CD4-positive, alpha-beta T cell (primary cell): ENCODE measurements around the gene ZNF317. TPM values are rescaled to one million over a fixed set of nuclear protein-coding genes. Genes with fewer than 3 reads are reported as not detected.

ENCODE experiments used
- ATAC-seq: fragments of 200-7000 bp; cut with Tn5 transposase; one replicate; pipeline ENCODE4 v1.10.0; 2022; ENCODE audit warnings: mild to moderate bottlenecking; ENCODE audit not compliant: poor library complexity
- CTCF ChIA-PET: fragments of 350-600 bp; sonication (Branson Sonifier 250); formaldehyde crosslinking; loops from one replicate; lab custom pipeline; 2021; ENCODE audit warnings: antibody characterized with exemption, inconsistent platforms; lab: Charles Lee
- POLR2A ChIA-PET: fragments of 350-600 bp; sonication (Branson Sonifier 250); formaldehyde crosslinking; loops from one replicate; lab custom pipeline; 2021; ENCODE audit warnings: antibody characterized with exemption, inconsistent platforms; lab: Charles Lee
- DNase-seq, 14 experiments: peaks; one replicate each; pipeline ENCODE4 v3.0.0-alpha.2; 2013 to 2020; ENCODE audit warnings: mixed read lengths in 2 of 14
- H3K27ac ChIP-seq, 2 donors: one replicate each; pipeline versions ENCODE4 v1.5.1 to v1.7.0; 2013; ENCODE audit warnings: low read length in 2 of 2, low read depth in 1 of 2, mild to moderate bottlenecking in 1 of 2
- H3K27me3 ChIP-seq, 2 experiments: 1 replicate in 1 of 2; 2 replicates in 1 of 2; pipeline versions ENCODE4 v1.6.1 to v1.7.0; 2013; ENCODE audit warnings: low read length in 2 of 2, control low read depth in 1 of 2, mild to moderate bottlenecking in 1 of 2, moderate library complexity in 1 of 2; ENCODE audit not compliant: insufficient read depth in 2 of 2, control insufficient read depth in 1 of 2
- H3K36me3 ChIP-seq: one replicate; pipeline ENCODE4 v1.6.1; 2013; ENCODE audit warnings: low read length, control low read depth; ENCODE audit not compliant: insufficient read depth
- H3K4me1 ChIP-seq: one replicate; pipeline ENCODE4 v1.6.1; 2013; ENCODE audit warnings: low read length, control low read depth; ENCODE audit not compliant: insufficient read depth
- H3K4me3 ChIP-seq: one replicate; pipeline ENCODE4 v1.5.1; 2013; ENCODE audit warnings: mild to moderate bottlenecking, low read length, moderate library complexity
- H3K9me3 ChIP-seq, 2 experiments: 1 replicate in 1 of 2; 2 replicates in 1 of 2; pipeline versions ENCODE4 v1.6.1 to v1.7.0; 2013; ENCODE audit warnings: low read length in 2 of 2, mild to moderate bottlenecking in 2 of 2, control low read depth in 1 of 2, moderate library complexity in 1 of 2; ENCODE audit not compliant: control insufficient read depth in 1 of 2, insufficient read depth in 1 of 2
- H3K27ac Mint-ChIP-seq: one replicate; pipeline ENCODE4 v1.8.0; 2020; ENCODE audit warnings: mixed read lengths
- H3K27me3 Mint-ChIP-seq: one replicate; pipeline ENCODE4 v1.8.0; 2021; ENCODE audit warnings: mixed read lengths
- H3K36me3 Mint-ChIP-seq: one replicate; pipeline ENCODE4 v1.8.0; 2021; ENCODE audit warnings: low read depth, mixed read lengths
- H3K4me1 Mint-ChIP-seq: one replicate; pipeline ENCODE4 v1.8.0; 2021; ENCODE audit warnings: low read depth, mixed read lengths
- H3K4me3 Mint-ChIP-seq: one replicate; pipeline ENCODE4 v1.8.0; 2020; ENCODE audit warnings: mild to moderate bottlenecking, mixed read lengths
- H3K9me3 Mint-ChIP-seq: one replicate; pipeline ENCODE4 v1.8.0; 2020; ENCODE audit warnings: mixed read lengths
- intact Hi-C, 2 experiments: fragments of 100-400 bp; cut with DNase I in 1 of 2; cut with micrococcal nuclease in 1 of 2; formaldehyde crosslinking; loops; one replicate each; pipeline versions ENCODE4 v1.15.1 to v1.9.0; 2023 to 2025; cut with DNase I, micrococcal nuclease
- total RNA-seq, 174 experiments: library from RNA in 2 of 174; stranded (reverse) in 2 of 174; gene quantifications; one replicate each; pipeline ENCODE4 v1.2.3 and lab custom pipeline; 2021 to 2026
- TF ChIP-seq, protein P1 (sequence below): fragments of 200-600 bp; IDR thresholded peaks from one replicate; pipeline ENCODE4 v1.8.0; 2022; ENCODE audit warnings: antibody characterized with exemption, mild to moderate bottlenecking

The ZNF317 gene
- total RNA-seq, 2 experiments from 2014 or later = 110 TPM

DNA sequence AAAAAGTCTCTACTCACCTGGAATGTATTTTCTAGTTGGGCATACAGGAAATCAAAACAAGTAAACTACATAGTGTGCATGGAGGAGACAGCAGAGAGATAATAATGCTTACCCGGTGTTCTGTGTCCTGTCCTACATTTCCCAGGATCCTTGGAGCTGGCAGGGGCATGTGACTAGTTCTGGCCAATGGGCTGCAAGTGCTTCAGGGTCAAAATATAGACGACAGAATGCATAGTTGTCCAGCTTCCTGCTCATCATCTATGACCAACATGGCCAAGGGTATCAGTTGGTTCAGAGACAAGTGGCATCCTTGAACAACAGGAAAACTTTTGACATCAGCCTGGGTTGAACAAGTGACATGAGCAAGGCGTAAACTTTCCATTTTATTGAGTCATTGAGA lies 8.5 kb downstream of the ZNF317 start:
- peaks cover 77% of the 10 kb centered on the region for H3K4me1 Mint-ChIP-seq
- intact Hi-C loops = loop anchor here (10.0 kb wide), 2 partner anchors 286 to 314 kb away; partner anchors contain the start of genes MBD3L1 (in 1 of the 2), ZNF266 (in 1 of the 2) and ZNF558 (in 1 of the 2)
- no peak overlapping the region for H3K4me3 Mint-ChIP-seq
- Histone ChIP-seq H3K27me3 (no peaks in the 10 kb centered on the region), H3K36me3 (peaks cover 22% of the 10 kb centered on the region), H3K27ac (no peak overlapping the region), H3K9me3 (peaks cover 13 to 25% of the 10 kb centered on the region in 2 experiments), H3K4me1 (peaks cover 25% of the 10 kb centered on the region), H3K4me3 (no peak overlapping the region)
- POLR2A ChIA-PET = no interaction called here
- CTCF ChIA-PET = no interaction called here
- no peaks in the 10 kb centered on the region for H3K27me3 Mint-ChIP-seq
- TF ChIP-seq, protein P1, sequence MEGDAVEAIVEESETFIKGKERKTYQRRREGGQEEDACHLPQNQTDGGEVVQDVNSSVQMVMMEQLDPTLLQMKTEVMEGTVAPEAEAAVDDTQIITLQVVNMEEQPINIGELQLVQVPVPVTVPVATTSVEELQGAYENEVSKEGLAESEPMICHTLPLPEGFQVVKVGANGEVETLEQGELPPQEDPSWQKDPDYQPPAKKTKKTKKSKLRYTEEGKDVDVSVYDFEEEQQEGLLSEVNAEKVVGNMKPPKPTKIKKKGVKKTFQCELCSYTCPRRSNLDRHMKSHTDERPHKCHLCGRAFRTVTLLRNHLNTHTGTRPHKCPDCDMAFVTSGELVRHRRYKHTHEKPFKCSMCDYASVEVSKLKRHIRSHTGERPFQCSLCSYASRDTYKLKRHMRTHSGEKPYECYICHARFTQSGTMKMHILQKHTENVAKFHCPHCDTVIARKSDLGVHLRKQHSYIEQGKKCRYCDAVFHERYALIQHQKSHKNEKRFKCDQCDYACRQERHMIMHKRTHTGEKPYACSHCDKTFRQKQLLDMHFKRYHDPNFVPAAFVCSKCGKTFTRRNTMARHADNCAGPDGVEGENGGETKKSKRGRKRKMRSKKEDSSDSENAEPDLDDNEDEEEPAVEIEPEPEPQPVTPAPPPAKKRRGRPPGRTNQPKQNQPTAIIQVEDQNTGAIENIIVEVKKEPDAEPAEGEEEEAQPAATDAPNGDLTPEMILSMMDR = no peak
- ATAC-seq = no peak
- H3K27ac Mint-ChIP-seq = no peak overlapping the region
- no peak for DNase-seq
- peaks cover 18% of the 10 kb centered on the region for H3K9me3 Mint-ChIP-seq
- H3K36me3 Mint-ChIP-seq = peaks cover 99% of the 10 kb centered on the region

DNA sequence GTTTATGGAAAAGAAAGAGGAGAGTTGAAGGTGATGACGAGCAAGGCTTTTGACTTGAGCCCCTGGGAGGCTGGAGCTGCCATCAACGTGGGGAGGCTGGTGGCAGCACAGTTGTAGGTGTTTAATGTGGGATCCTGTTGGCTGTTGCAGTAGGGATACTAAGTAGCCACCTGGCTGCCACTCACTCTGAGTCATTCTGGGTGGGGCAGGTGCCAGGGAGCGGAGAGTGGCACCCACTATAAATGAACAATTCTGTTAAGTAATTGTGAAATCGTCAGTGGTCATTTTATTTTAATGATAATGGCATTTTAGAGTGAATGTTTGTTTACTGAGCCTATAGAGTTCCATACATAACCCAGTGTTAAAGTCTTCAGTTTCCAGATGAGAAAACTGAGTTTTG lies 9.8 kb downstream of the ZNF317 start:
- Histone ChIP-seq H3K27ac (no peak overlapping the region), H3K4me1 (peaks cover 22% of the 10 kb centered on the region), H3K36me3 (peaks cover 27% of the 10 kb centered on the region), H3K27me3 (no peaks in the 10 kb centered on the region), H3K4me3 (no peak overlapping the region), H3K9me3 (peaks cover 7 to 22% of the 10 kb centered on the region in 2 experiments)
- no peak overlapping the region for H3K27ac Mint-ChIP-seq
- DNase-seq (no peak), ATAC-seq (no peak)
- ChIA-PET CTCF (no interaction called here), POLR2A (no interaction called here)
- H3K4me3 Mint-ChIP-seq = no peak overlapping the region
- peaks cover 99% of the 10 kb centered on the region for H3K36me3 Mint-ChIP-seq
- no peaks in the 10 kb centered on the region for H3K27me3 Mint-ChIP-seq
- peaks cover 80% of the 10 kb centered on the region for H3K4me1 Mint-ChIP-seq
- TF ChIP-seq, protein P1 = no peak
- H3K9me3 Mint-ChIP-seq = peaks cover 17% of the 10 kb centered on the region
- intact Hi-C loops = loop anchor here (10.0 kb wide), 2 partner anchors 285 to 315 kb away; partner anchors contain the start of genes MBD3L1 (in 1 of the 2), ZNF266 (in 1 of the 2) and ZNF558 (in 1 of the 2)

DNA sequence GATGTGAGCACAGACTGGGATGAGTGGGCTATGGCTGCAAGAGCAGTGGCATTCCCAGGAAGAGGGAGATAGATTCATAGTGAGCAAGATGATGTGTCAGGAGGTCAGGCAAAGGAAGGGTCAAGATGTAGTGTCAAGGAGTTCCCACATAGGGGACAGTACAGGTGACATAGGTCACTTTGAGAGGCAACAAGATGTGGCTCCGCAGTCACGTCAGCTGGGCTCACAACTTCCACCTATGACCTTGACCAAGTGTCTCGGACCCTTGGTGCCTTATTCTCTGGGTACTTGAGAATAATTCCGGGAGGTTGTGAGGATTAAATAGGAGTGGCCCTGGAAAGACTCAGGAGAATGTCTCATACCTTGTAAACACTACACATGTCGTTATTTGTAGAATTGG lies 10.5 kb downstream of the ZNF317 start:
- Histone ChIP-seq H3K4me3 (no peak overlapping the region), H3K36me3 (peaks cover 30% of the 10 kb centered on the region), H3K4me1 (peaks cover 22% of the 10 kb centered on the region), H3K27ac (no peak overlapping the region), H3K27me3 (no peaks in the 10 kb centered on the region), H3K9me3 (peaks cover under 1 to 18% of the 10 kb centered on the region in 2 experiments)
- ATAC-seq = no peak
- CTCF ChIA-PET = no interaction called here
- no peak for DNase-seq
- H3K36me3 Mint-ChIP-seq = peaks cover 99% of the 10 kb centered on the region
- no peak overlapping the region for H3K27ac Mint-ChIP-seq
- no peaks in the 10 kb centered on the region for H3K27me3 Mint-ChIP-seq
- peaks cover 82% of the 10 kb centered on the region for H3K4me1 Mint-ChIP-seq
- H3K9me3 Mint-ChIP-seq = peaks cover 17% of the 10 kb centered on the region
- POLR2A ChIA-PET = no interaction called here
- TF ChIP-seq, protein P1 = no peak
- intact Hi-C loops = no loop called here
- no peak overlapping the region for H3K4me3 Mint-ChIP-seq
